ENCODE results near the gene OSBP2.

- TF ChIP-seq CTCF (IDR thresholded peaks at IDR 0.05; ENCODE audit: low read depth, low read length) (no peak), EZH2phosphoT487 (IDR thresholded peaks at IDR 0.05; ENCODE audit: low read depth) (no peak)
These were observed 40.3 kb upstream of the OSBP2 start for GRCh38 chr22:30654361-30654760.

Data from OCI-LY3 (cell line).